Measurements from ENCODE around the gene RPL35A. TPM values are rescaled to one million over a fixed set of nuclear protein-coding genes. Genes with fewer than 3 reads are reported as not detected.

RPL35A gene
- total and polyA plus RNA-seq, 2 experiments from 2014 or later = 1,070 to 2,096 TPM

DNA sequence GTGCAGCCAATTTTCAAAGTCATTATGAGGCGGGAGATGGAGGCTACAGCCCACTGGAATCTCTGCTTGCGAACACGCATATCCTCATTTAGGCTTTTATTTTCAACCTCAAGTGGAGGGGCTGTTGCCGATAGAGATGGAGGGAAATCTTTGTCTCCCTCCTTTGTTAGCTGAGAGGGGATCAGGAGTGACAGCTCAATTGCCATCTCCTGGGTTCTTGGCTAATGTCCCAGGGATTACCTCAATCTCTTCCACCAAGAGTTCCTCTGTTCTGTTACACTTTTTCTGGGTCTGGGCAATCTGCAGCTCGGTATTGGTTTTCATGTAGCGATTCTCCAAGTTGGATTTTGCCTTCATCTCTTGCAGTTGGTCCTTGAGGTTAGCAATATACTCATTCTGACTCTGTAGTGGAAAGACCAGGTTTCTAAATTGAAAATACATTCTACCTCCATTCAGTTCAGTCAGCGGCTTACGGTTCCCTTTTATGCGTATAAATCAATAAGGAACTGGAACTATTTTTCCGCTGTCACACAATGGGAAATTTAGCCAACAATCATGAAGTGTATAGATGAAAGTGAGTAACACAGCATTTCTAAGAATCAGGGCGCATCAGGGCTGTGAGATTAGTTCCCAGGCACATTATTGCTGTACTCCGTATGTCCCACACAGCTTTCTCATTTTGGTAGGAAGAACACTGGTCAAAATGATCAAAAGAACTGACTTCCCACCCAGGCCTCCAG is 36.2 kb upstream of the RPL35A start:
- H3K4me3 Mint-ChIP-seq = no peak overlapping the region
- no peaks in the 10 kb centered on the region for H3K9me3 Mint-ChIP-seq
- DNase-seq (ENCODE audit: low spot score) = no peak
- no peaks in the 10 kb centered on the region for H3K79me2 ChIP-seq (replicated peaks; ENCODE audit: insufficient read depth)
- H3K27me3 Mint-ChIP-seq (ENCODE audit: insufficient read depth, low read depth, poor library complexity) = peaks cover 5% of the 10 kb centered on the region
- no peak overlapping the region for H3K27ac Mint-ChIP-seq
- TF ChIP-seq EZH2 (IDR thresholded peaks at IDR 0.05; ENCODE audit: low read depth, unreplicated experiment) (no peak), JUNB (IDR thresholded peaks at IDR 0.05; ENCODE audit: unreplicated experiment) (no peak), ZNF462 (CRISPR knock-in tag; IDR thresholded peaks at IDR 0.05) (no peak), STAT1 (IDR thresholded peaks at IDR 0.05; ENCODE audit: unreplicated experiment) (no peak), NANOG (IDR thresholded peaks at IDR 0.05; ENCODE audit: borderline replicate concordance) (no peak), CREB1 (CRISPR knock-in tag; IDR thresholded peaks at IDR 0.05; ENCODE audit: low read depth) (no peak), CTCF (conservative IDR thresholded peaks at IDR 0.05; ENCODE audit: low read depth in 2 of 2) (no peak), ZNF114 (CRISPR knock-in tag; IDR thresholded peaks at IDR 0.05) (no peak)
- TF ChIP-seq, protein P1, sequence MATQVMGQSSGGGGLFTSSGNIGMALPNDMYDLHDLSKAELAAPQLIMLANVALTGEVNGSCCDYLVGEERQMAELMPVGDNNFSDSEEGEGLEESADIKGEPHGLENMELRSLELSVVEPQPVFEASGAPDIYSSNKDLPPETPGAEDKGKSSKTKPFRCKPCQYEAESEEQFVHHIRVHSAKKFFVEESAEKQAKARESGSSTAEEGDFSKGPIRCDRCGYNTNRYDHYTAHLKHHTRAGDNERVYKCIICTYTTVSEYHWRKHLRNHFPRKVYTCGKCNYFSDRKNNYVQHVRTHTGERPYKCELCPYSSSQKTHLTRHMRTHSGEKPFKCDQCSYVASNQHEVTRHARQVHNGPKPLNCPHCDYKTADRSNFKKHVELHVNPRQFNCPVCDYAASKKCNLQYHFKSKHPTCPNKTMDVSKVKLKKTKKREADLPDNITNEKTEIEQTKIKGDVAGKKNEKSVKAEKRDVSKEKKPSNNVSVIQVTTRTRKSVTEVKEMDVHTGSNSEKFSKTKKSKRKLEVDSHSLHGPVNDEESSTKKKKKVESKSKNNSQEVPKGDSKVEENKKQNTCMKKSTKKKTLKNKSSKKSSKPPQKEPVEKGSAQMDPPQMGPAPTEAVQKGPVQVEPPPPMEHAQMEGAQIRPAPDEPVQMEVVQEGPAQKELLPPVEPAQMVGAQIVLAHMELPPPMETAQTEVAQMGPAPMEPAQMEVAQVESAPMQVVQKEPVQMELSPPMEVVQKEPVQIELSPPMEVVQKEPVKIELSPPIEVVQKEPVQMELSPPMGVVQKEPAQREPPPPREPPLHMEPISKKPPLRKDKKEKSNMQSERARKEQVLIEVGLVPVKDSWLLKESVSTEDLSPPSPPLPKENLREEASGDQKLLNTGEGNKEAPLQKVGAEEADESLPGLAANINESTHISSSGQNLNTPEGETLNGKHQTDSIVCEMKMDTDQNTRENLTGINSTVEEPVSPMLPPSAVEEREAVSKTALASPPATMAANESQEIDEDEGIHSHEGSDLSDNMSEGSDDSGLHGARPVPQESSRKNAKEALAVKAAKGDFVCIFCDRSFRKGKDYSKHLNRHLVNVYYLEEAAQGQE (IDR thresholded peaks at IDR 0.05; ENCODE audit: unreplicated experiment) = no peak
- H3K36me3 Mint-ChIP-seq (ENCODE audit: low read depth) = no peaks in the 10 kb centered on the region
- peaks cover 15% of the 10 kb centered on the region for H3K4me1 Mint-ChIP-seq
- no peak overlapping the region for H3K27ac ChIP-seq (ENCODE audit: low read depth)
- no peak for ATAC-seq
- no peaks in the 10 kb centered on the region for H3K9me2 ChIP-seq (ENCODE audit: insufficient read depth)
- no peaks in the 10 kb centered on the region for H3K36me3 ChIP-seq (ENCODE audit: insufficient read depth)
- no peaks in the 10 kb centered on the region for H3K27me3 ChIP-seq (ENCODE audit: insufficient read depth)
- H4K20me1 ChIP-seq (replicated peaks; ENCODE audit: insufficient read depth) = no peaks in the 10 kb centered on the region
- no peak overlapping the region for H3K4me3 ChIP-seq
- no peaks in the 10 kb centered on the region for H3K4me1 ChIP-seq (ENCODE audit: insufficient read depth)
- H3K4me2 ChIP-seq = no peak overlapping the region
- no peaks in the 10 kb centered on the region for H3F3A ChIP-seq (replicated peaks; ENCODE audit: low read depth)
- H2AFZ ChIP-seq = 0 out of 2 replicates have a peak overlapping the region, but pooled peaks have one; percentile 4

Data from GM23338 (cell line).